Transverse colon (tissue), 4 donors: ENCODE data around the gene HSF5.

ENCODE experiments used
- POLR2A ChIP-seq: fragments of 450-650 bp; IDR thresholded peaks from one replicate; pipeline ENCODE4 v1.6.1; 2016; ENCODE audit warnings: antibody characterized with exemption, mild to moderate bottlenecking, moderate library complexity
- POLR2AphosphoS5 ChIP-seq, 3 donors: sonication (generic); formaldehyde crosslinking; IDR thresholded peaks; one replicate each; pipeline ENCODE4 v1.6.1; 2016; ENCODE audit warnings: antibody characterized with exemption in 3 of 3
- TF ChIP-seq, protein P1 (sequence below), 5 experiments: fragments of 200-600 bp in 3 of 5; fragments of 450-650 bp in 2 of 5; sonication (generic) in 3 of 5; IDR thresholded peaks; 1 replicate in 2 of 5; 2 replicates in 3 of 5; pipeline ENCODE4 v1.5.1; 2016 to 2017; ENCODE audit warnings: antibody characterized with exemption in 5 of 5, inconsistent platforms in 3 of 5, mild to moderate bottlenecking in 2 of 5, moderate library complexity in 1 of 5

DNA sequence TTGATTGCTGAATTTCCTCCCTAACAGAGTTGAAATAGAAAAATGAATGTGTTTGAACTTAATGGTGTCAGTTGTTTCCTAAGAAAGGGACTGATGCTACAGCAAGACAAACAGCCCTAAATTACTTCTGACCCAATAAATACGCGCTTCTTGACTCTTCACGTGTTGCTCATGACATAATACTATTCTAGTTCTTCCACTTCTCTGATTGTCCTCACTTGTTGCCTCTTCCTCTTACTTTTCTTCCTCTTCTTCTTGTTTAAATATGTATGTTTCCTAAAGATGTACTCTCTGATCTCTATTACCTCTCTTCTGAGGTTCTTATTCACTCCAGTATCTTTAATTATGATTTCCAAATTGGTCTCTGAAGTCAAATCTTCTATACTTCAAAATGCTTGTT is 103.3 kb downstream of the HSF5 start:
- TF ChIP-seq, protein P1, sequence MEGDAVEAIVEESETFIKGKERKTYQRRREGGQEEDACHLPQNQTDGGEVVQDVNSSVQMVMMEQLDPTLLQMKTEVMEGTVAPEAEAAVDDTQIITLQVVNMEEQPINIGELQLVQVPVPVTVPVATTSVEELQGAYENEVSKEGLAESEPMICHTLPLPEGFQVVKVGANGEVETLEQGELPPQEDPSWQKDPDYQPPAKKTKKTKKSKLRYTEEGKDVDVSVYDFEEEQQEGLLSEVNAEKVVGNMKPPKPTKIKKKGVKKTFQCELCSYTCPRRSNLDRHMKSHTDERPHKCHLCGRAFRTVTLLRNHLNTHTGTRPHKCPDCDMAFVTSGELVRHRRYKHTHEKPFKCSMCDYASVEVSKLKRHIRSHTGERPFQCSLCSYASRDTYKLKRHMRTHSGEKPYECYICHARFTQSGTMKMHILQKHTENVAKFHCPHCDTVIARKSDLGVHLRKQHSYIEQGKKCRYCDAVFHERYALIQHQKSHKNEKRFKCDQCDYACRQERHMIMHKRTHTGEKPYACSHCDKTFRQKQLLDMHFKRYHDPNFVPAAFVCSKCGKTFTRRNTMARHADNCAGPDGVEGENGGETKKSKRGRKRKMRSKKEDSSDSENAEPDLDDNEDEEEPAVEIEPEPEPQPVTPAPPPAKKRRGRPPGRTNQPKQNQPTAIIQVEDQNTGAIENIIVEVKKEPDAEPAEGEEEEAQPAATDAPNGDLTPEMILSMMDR (IDR thresholded peaks at IDR 0.05), result no peak
- TF ChIP-seq POLR2AphosphoS5 (IDR thresholded peaks at IDR 0.05), result no peak
- TF ChIP-seq POLR2A, result no peak
